SK-N-MC (cell line): ENCODE results near the gene HFM1.

ENCODE experiments used
- EZH2 ChIP-seq: fragments of 200-600 bp; sonication (generic); IDR thresholded peaks from one replicate; pipeline ENCODE4 v1.6.1; 2017; ENCODE audit warnings: antibody characterized with exemption
- POLR2AphosphoS5 ChIP-seq: IDR thresholded peaks from 2 replicates; pipeline ENCODE4 v1.6.1; 2012; ENCODE audit warnings: mild to moderate bottlenecking, low read depth, low read length, borderline replicate concordance

DNA sequence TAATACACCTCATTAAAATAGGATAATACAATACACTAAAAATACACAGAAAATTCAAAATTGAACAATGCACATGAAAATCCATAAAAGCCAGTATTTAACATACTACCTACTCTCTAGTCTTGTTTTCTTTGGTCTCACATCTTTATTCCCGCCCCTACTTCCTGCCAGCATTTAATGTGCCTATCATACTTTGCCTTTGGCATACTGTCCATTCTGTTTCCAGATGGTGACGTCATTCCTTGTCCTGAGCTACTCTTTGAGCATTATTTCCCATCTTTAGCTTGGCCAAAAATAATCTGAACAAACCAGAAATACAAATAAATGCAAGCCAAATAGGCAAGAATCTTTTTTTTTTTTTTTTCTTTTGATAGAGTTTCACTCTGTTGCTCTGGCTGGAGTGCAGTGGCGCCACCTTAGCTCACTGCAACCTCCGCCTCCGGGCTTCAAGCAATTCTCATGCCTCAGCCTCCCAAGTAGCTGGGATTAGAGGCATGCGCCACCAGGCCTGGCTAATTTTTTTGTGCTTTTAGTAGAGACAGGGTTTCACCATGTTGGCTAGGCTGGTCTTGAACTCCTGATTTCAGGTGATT, 4.4 kb downstream of the HFM1 start:
- TF ChIP-seq POLR2AphosphoS5: no peak
- TF ChIP-seq EZH2: no peak
